ENCODE measurements around the gene GPATCH4.
"Not testable (repeated sequence)": the region's sequence is repeated elsewhere in the genome, so short reads cannot be mapped to it uniquely, and the experiment has no call there.

Gene GPATCH4

DNA sequence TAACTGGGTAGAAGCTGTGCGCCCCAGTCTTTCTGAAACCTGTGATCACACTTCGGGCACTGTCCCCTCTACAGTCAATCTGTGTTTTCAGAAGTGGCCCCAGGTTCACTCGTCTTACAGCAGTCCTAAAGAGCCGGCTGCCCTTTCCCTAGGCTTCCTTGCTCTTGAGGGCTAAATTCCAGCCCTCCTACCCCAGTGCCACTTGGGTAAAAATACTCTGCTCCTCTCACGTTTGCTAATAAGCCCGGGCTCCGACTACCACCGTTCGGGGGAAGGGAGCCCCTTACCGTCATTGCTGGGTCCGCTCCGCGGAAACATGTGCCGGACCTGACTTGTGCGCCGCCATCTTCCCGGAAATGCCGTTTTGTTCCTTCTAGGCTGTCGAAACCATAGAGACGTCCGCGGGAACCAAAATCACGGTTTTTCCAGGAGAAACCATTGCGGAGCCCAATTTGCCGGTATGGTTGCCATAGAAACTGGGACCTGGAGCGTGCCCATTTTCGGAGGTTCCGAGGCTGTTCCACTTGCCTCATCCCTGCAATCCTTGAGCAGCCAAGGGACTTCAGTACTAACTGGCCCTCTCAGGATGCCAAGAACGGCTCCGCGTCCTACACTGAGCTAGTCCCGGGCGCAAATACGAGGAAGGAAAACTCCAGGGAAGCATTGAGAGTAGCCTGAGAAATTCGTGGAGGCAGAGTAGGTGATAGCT is at the start of gene GPATCH4:
Gene GPATCH4, minus strand, starts transcription at position 358 of the 709 bp plus-strand sequence.
- peak; percentile 84 for DNase-seq (ENCODE audit: low read depth)

DNA sequence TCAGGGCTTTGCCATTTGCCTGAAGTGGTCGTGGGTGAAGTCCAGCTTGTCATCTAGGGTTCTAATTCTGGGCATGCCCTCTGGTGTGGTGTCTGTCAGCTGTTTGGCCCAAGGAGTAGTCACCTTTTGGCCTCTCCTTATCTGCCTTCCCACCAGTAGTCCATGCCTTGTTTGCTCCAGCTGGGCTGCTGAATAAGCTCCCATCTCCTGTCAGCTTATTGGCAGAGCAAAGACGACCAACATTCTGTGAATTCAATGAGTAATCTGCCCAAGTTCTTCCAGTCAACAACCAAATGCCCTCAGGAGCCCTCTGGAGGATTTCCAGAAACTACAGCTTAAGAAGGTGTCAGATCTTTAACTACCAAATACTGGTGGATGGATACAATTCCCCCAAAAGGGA is 47.7 kb upstream of the GPATCH4 start:
- no peak for DNase-seq (ENCODE audit: low read depth)

DNA sequence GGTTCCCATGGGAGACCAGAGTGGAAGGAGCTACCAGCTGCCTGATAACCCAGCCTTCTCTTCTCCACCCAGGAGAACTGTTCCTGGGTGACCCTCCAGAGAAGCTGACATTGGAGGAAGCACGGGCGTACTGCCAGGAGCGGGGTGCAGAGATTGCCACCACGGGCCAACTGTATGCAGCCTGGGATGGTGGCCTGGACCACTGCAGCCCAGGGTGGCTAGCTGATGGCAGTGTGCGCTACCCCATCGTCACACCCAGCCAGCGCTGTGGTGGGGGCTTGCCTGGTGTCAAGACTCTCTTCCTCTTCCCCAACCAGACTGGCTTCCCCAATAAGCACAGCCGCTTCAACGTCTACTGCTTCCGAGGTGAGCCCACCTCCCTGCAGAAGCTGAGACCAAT is 47.2 kb upstream of the GPATCH4 start:
- DNase-seq (ENCODE audit: low read depth) = no peak

DNA sequence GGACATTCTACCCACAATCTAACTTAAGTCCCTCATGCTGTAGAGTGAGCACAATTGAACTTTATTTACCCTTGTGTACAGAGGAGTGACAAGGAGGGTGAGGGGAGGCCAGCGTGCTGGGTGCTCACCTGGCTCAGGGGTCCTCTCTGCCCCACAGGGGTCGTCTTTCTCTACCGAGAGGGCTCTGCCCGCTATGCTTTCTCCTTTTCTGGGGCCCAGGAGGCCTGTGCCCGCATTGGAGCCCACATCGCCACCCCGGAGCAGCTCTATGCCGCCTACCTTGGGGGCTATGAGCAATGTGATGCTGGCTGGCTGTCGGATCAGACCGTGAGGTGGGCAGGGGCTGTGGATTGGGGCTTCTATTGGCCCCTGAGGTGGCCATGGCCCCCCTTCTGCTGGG is 46.1 kb upstream of the GPATCH4 start:
- DNase-seq (ENCODE audit: low read depth) = no peak

DNA sequence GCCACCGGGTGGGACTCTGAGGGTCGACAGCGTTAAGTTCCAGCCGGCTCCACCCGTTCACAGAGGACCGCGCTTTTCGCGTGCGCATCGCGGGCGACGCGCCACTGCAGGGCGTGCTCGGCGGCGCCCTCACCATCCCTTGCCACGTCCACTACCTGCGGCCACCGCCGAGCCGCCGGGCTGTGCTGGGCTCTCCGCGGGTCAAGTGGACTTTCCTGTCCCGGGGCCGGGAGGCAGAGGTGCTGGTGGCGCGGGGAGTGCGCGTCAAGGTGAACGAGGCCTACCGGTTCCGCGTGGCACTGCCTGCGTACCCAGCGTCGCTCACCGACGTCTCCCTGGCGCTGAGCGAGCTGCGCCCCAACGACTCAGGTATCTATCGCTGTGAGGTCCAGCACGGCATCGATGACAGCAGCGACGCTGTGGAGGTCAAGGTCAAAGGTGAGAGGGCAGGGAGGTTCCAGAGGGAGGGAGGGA is 45.5 kb upstream of the GPATCH4 start:
- DNase-seq (ENCODE audit: low read depth) = no peak

DNA sequence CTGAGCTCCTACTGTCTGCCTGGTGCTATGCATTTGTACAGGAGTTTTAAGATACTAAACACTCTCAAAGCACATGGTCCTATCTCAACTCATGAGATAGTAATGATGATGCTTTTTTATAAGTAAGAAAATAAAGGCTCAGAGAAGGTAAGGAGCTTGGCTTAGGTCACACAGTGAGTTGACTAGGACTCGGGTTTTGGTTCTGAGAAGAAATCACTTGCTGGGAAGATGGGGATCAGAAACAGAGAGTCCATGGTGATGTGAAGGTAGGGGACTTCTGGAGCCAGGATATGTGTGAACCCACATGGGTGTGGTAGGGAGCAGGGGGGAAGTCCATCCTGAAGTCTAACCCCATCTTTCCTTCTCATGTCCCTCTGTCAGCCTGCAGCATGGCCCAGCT is 44.4 kb upstream of the GPATCH4 start:
- DNase-seq (ENCODE audit: low read depth) = no peak

DNA sequence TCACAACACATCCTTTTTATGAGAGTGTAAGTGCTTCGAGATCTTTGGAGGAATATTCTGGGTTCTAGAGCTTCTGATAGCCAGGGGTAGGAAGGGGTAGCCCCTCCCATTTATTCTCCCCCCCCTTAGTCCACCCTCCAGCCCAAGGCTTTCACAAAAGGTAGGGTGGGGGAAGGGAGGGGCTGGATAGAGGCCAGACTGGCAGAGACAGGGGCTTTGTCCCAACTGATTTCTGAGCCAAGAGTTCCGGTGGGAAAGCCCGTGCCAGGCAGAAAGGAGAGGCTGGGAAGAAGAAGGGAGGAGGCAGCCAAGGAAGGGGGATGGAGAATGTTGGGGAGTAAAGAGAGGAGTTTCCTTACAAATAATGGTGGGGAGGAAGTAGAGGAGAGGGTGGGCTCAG is 43.8 kb upstream of the GPATCH4 start:
- no peak for DNase-seq (ENCODE audit: low read depth)

DNA sequence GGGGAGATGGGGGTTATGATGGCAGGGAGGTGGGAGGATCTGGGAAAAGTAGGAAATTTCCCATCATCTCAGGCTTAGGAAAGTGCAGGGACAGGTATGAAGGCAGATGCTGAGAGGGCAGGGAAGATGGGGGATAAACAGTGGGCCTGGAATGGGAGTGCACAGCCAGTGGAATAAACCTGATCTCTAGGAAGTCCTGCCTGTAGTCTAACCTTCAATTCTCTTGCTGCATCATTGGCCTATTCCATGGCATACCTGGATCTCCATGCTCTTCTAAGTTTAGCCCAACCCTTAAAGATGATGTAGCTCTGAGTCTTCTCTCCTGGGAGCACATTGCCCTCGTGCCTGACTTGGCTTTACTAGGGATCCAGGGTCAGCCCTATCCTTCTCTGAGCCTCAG is 43.4 kb upstream of the GPATCH4 start:
- no peak for DNase-seq (ENCODE audit: low read depth)

DNA sequence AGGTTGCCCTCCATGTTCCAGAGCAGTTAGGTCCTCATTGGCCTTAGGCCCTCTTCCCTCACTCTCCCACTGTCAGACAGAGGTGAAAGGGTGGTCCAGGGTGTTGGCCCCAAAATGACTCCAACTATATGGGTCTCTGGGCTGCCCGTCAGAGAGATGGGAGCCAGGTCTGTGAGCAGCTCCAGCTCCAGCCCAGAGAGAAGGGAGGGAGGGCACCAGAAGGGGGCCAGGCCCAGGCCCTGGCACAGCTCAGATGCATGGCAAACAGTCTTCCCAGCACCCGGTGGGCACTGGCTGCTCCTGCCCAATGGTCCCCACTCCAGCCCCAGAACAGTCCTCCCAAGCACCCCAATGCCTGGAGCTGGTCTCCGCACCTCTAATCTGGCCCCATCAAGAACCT is 42.9 kb upstream of the GPATCH4 start:
- DNase-seq (ENCODE audit: low read depth) = no peak

DNA sequence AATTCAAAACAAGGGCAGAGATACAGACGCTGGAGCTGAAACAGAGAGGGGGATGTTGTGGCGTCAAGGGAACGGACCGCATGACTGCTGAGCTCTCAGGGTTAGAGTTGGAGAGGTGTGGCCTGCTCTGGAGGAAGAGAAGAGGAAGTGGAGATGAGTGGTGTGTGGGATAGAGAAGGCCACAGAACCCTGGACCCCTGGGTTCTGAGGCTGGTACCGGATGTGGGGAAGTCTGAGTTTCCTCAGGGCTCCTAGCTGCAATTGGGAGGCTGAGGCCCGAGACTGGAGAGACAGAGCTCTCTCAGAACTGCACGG is 42.5 kb upstream of the GPATCH4 start:
- no peak for DNase-seq (ENCODE audit: low read depth)

DNA sequence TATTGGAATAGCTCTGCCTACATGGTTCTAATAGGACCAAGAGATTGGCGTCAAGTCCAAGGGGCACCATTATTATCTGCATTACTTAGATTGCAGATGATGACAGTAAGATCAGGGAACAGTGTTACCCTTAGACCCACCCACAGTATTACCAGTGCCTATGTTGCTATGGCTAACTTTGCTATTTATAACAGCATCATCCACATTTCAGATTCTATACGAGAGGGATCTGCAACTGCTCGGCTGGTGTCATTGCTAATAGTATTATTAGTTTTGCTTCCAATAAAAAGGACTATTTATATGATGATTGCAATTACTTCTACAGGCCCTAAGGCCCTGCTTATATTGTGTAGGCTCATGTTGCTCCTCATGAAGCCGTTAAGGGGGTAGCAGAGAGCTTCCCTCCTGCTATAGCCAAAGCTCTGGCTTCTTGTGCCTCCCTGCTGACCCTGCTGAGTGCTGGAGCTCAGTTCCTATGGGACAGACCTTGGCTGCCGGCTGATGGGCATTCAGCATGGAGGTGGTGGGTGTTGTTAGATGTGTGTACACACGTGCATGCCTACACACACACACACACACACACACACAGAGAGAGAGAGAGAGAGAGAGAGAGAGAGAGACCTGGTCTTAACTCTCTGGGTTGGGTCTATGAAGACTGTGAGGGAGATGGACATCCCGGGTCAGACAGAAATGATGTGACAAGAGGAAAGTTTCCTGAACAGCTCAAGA is 41.9 kb upstream of the GPATCH4 start:
- DNase-seq (ENCODE audit: low read depth) = no peak

DNA sequence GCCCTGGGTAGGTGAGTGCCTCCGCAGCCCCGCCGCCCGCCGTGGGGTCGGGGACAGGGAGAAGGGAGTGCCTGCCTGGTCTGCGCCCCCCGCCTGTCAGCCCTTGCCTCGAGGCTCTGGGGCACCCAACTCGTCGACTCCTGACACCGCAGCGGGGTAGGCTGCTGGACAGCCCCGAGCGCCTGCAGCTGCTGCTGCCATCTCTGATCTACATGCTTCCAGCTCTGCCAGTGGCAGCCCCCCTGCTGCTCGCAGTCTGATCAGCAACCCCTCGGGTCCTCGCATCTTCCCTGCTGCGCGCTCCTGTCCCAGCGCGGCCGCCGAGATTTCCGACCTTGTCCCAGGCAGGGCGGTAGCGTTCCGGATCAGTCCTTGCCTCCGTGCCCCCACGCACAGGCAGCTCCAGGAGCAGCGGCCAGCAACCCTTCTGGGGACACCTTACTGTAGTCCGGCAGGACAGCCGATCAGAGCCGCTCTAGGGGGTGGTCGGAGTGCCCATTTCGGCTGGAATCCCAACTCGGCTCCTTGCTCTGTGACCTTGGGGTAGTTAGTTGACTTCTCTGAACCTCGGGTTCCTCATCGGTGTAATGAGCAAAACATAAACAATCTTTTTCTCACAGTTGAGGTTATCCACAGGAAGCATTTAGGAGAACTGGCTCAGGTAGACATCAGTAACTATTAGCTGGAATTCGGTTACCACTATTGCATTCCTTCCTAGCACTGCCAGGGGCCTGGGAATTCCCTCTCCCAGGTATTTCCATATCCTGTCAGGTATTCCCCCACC is 41.2 kb upstream of the GPATCH4 start:
- no peak for DNase-seq (ENCODE audit: low read depth)

DNA sequence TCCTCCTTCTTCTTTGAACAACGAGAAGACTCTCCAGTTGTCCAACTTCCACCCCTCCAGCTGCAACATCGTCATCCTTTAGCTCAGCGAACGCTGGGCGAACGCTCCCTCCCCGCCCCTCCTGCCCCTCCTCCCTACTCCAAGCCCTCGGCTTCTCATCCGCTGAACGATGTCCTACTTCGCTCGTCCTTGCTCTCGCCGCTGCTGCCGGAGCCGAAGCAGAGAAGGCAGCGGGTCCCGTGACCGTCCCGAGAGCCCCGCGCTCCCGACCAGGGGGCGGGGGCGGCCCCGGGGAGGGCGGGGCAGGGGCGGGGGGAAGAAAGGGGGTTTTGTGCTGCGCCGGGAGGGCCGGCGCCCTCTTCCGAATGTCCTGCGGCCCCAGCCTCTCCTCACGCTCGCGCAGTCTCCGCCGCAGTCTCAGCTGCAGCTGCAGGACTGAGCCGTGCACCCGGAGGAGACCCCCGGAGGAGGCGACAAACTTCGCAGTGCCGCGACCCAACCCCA is 40.5 kb upstream of the GPATCH4 start, which contains the start of gene BCAN:
Gene BCAN, plus strand, starts transcription at position 357 of the 504 bp plus-strand sequence. CDS start 3,938 bp downstream, outside the sequence.
- no peak for DNase-seq (ENCODE audit: low read depth)

DNA sequence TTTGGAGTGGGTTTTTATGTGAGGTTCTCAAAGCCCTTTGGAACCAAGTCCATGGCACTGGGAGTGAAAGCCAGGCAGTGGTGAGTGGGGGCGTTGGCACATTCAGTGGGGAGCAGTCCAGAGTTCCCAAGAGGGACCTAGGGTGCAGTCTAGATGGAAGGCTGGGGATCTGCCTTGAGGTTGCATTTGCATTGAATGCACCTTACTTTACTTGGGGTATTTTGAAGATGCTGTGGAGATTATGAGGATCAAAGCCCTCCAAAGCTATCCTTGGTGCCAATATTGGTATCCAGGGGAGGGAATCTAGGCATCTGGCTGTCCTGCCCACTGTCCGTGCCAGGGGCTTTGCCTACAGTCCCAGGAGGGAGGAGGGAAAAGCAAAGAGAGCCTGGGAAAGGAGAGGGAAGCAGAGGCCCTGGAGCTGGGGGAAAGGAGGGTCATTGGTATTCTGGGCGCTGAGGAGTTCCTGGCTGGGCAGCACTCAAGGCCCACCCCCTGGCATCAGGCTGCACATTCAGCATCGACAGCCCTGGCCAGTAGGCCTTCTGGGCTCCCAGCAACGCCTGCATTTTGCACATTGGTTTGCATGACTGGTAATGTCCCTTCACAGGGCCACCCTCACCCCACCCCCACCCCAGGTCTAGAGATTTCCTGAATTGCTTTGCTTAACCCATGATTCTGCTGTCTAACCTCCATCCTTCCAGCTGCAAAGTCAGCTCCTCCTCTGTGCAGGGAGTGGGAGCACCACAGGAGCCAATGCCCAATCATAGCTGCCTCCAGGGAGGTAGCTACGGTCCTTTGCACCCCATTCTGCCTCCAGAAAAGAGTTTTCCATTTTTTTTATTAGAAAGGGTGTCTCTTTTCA is 39.8 kb upstream of the GPATCH4 start:
- DNase-seq (ENCODE audit: low read depth) = no peak

DNA sequence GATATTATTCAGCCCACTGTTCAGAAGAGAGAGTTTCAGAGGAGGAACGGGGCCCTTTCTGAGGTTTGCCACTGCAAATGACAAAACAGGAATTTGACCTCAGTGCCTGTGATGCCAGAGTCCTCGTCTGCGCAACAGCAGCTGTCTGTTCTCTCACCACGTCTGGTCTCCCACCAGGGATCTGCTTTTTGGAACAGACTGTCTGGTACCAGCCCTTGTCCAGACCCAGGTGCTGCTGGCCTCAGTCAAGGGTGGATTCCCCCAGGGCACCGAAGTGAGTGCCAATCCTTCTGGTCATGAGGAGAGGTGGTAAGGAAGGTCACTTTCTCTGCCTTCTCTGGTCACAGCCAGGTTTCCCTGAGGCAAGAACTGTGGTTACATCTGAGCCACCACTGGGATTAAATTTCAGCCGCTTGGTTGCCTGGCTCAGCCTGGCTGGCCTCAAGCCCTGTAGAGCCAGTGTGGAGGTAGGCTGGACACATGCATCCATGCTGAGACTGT is 38.4 kb upstream of the GPATCH4 start:
- DNase-seq (ENCODE audit: low read depth) = no peak

DNA sequence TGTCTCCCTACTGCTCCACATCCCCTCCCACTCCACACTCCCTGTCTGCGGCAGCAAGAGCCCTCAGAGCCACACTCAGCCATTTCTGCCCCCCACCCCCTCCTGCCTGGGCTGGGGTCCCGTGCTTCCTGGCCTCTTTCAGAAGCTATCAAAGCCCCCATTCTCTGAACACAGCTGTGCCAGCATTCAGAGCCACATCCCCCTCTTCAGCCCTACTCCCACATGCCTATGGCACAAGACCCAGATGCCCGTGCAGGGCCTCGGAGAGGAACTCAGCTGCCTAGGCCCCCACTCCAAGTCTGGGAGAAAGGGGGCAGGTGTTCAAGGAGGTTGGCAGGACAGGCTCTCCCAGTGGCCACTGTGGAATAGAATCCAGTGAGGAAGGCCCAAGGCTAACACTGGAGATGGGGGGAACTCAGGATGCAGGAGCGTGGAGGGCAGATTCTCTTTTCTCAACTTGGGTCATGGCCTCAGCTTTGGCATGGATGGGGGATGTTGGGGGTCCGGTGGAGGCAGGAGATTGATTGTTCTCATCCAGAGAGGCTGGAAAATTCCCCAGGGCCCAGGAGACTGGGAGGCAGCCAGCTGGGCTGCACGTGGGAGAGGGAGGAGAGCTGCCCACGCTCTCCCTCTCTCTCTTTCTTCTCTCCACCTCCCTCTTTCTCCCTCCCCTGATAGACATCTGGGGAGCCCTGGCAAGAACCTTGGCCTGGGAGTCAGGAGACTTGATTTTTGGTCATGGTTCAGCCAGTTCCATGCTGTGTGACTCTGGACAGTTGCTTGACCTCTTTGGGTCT is 37.1 kb upstream of the GPATCH4 start:
- DNase-seq (ENCODE audit: low read depth) = no peak

DNA sequence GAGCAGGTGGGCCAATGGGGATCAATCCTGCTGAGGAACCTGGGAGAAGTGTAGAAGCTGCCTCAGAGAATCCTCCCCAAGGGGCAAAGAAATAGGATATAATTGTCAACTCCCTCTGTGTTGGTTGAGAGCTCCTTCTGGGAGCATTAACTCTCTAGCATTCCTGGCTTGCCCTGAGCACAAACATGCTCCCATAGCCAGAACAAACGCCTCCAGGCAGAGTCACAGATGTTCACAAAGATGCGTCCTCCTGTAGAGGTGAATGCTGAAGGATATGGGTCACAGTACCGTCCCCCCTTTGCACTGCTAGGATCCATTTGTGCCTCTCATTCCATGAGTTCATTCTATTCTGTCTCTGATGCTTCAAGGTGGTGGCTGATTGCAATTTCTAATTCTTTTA is 31.1 kb upstream of the GPATCH4 start:
- DNase-seq (ENCODE audit: low read depth) = no peak

DNA sequence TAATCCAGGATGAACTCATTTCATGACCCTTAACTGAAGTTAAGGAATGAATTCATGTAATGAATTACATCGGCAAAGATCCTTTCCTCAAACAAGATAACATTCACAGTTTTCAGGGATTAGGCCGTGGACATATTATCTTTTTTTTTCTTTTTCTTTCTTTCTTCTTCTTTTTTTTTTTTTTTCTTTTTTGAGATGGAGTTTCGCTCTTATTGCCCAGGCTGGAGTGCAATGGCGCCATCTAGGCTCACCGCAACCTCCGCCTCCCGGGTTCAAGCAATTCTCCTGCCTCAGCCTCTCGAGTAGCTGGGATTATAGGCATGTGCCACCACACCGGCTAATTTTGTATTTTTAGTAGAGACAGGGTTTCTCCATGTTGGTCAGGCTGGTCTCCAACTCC is 29.9 kb upstream of the GPATCH4 start:
- DNase-seq (ENCODE audit: low read depth) = not testable (repeated sequence)

DNA sequence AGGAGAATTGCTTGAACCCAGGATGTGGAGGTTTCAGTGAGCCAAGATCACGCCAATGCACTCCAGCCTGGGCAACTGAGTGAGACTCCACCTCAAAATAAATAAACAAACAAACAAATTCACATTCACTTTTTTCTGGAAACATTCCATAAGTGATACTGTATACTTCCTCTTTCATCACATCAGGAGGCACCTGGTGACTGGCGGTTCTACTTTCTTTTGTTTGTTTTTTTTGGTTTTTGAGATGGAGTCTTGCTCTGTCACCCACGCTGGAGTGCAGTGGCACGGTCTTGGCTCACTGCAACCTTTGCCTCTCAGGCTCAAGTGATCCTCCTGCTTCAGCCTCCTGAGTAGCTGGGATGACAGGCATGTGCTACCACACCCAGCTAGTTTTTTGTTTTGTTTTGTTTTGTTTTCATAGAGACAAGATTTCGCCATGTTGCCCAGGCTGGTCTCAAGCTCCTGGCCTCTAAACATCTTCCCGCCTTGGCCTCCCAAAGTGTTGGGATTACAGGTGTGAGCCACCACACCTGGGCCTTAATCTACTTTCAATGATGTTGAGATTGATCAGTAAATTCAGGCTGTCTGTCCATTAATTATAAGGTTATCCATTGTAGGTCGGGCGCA is 28.7 kb upstream of the GPATCH4 start:
- DNase-seq (ENCODE audit: low read depth) = no peak

DNA sequence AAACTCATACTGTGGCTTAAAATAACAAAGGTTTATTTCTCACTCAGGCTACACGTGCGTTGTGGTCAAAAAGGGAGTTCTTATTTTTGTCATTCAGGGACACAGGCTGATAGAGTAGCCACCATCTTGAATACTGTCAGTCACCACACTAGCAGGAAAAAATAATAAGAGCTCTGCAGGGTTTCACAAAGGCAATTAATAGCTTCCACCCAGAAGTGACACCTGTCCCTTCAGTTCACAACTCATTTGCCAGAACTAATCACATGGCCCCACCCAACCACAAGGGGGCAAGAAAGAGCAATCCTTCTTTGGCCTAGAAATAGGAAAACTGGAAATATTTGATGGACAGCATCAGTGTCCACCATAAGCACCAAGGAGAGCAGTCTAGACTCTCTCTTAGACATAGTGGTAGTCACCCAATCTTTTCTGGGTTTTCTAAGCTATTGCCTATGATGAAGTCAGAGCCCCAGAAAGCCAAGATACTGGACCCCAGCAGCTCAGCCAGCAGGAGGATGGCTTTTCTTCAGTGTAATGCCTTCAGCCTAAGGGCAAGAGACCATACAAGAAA is 26.1 kb upstream of the GPATCH4 start:
- DNase-seq (ENCODE audit: low read depth) = no peak

All from GM04504 (cell line).